HEK293 (cell line): ENCODE results near the gene HLA-DQA1.

Experiments
- CTCF ChIA-PET: fragments of 350-600 bp; formaldehyde crosslinking; extraction: SDS; loops from one replicate; lab custom pipeline; 2021; ENCODE audit warnings: antibody characterized with exemption; lab: Yijun Ruan, JAX
- POLR2A ChIA-PET: fragments of 300-600 bp; formaldehyde crosslinking; extraction: SDS; loops from one replicate; lab custom pipeline; 2020; ENCODE audit warnings: antibody characterized with exemption, inconsistent platforms; lab: Yijun Ruan, JAX
- H3K27ac ChIP-seq: fragments of 200-500 bp; sonication (Bioruptor generic); 2 replicates; pipeline ENCODE4 v1.5.1; 2014; ENCODE audit warnings: low read depth, low read length, control low read depth, inconsistent platforms; ENCODE audit errors: extremely low read depth
- H3K36me3 ChIP-seq, 2 experiments: fragments of 200-500 bp in 1 of 2; sonication (Bioruptor generic) in 1 of 2; 1 replicate in 1 of 2; 2 replicates in 1 of 2; pipeline ENCODE4 v1.5.1; 2014 to 2017; ENCODE audit warnings: inconsistent platforms in 2 of 2, low read length in 2 of 2; ENCODE audit not compliant: control insufficient read depth in 2 of 2, insufficient read depth in 1 of 2
- H3K4me1 ChIP-seq: fragments of 200-500 bp; sonication (Bioruptor generic); 2 replicates; pipeline ENCODE4 v1.5.1; 2014; ENCODE audit warnings: mild to moderate bottlenecking, low read length, inconsistent platforms; ENCODE audit not compliant: control insufficient read depth, insufficient read depth
- H3K4me3 ChIP-seq: 2 replicates; pipeline ENCODE4 v1.5.1; 2011; ENCODE audit warnings: low read depth, mild to moderate bottlenecking, control low read depth, low read length, moderate library complexity
- H3K9me3 ChIP-seq: fragments of 200-500 bp; sonication (Bioruptor generic); 2 replicates; pipeline ENCODE4 v1.5.1; 2014; ENCODE audit warnings: low read depth, low read length, inconsistent platforms; ENCODE audit not compliant: control insufficient read depth, insufficient read depth
- HOXA7 ChIP-seq: sonication (generic); formaldehyde crosslinking; IDR thresholded peaks from 2 replicates; pipeline ENCODE4 v1.8.1; 2022; ENCODE audit warnings: missing genetic modification reagents, borderline replicate concordance
- KLF10 ChIP-seq: fragments of 450-650 bp; IDR thresholded peaks from 2 replicates; pipeline ENCODE4 v1.5.1; 2018; ENCODE audit warnings: missing biosample characterization, mild to moderate bottlenecking, missing genetic modification characterization
- KLF9 ChIP-seq: fragments of 450-650 bp; formaldehyde crosslinking; IDR thresholded peaks from 2 replicates; pipeline ENCODE4 v1.5.1; 2016; ENCODE audit warnings: missing biosample characterization, missing genetic modification characterization, low read depth
- MYNN ChIP-seq: fragments of 450-650 bp; formaldehyde crosslinking; IDR thresholded peaks from 2 replicates; pipeline ENCODE4 v1.5.1; 2016; ENCODE audit warnings: missing biosample characterization, missing genetic modification characterization, borderline replicate concordance
- PRDM10 ChIP-seq: fragments of 450-650 bp; formaldehyde crosslinking; IDR thresholded peaks from 2 replicates; pipeline ENCODE4 v1.5.1; 2016; ENCODE audit warnings: missing biosample characterization, missing genetic modification characterization
- PRDM6 ChIP-seq: fragments of 450-650 bp; formaldehyde crosslinking; IDR thresholded peaks from 2 replicates; pipeline ENCODE4 v1.5.1; 2017; ENCODE audit warnings: missing biosample characterization, missing genetic modification characterization
- SP3 ChIP-seq: fragments of 450-650 bp; formaldehyde crosslinking; IDR thresholded peaks from 2 replicates; pipeline ENCODE4 v1.5.1; 2016; ENCODE audit warnings: missing biosample characterization, missing genetic modification characterization
- SP7 ChIP-seq: fragments of 450-650 bp; formaldehyde crosslinking; IDR thresholded peaks from 2 replicates; pipeline ENCODE4 v1.5.1; 2016; ENCODE audit warnings: missing biosample characterization, missing genetic modification characterization
- ZFHX2 ChIP-seq: fragments of 450-650 bp; formaldehyde crosslinking; conservative IDR thresholded peaks from 2 replicates; pipeline ENCODE4 v1.5.1; 2016; ENCODE audit warnings: missing biosample characterization, missing genetic modification characterization
- ZNF112 ChIP-seq: fragments of 450-650 bp; formaldehyde crosslinking; IDR thresholded peaks from 2 replicates; pipeline ENCODE4 v1.5.0; 2017; ENCODE audit warnings: missing biosample characterization, missing genetic modification characterization
- ZNF133 ChIP-seq: fragments of 450-650 bp; formaldehyde crosslinking; IDR thresholded peaks from 2 replicates; pipeline ENCODE4 v1.5.1; 2016; ENCODE audit warnings: missing biosample characterization, missing genetic modification characterization
- ZNF155 ChIP-seq: fragments of 450-650 bp; formaldehyde crosslinking; IDR thresholded peaks from 2 replicates; pipeline ENCODE4 v1.5.1; 2016; ENCODE audit warnings: missing biosample characterization, missing genetic modification characterization
- ZNF202 ChIP-seq: fragments of 450-650 bp; formaldehyde crosslinking; IDR thresholded peaks from 2 replicates; pipeline ENCODE4 v1.5.1; 2016; ENCODE audit warnings: missing biosample characterization, missing genetic modification characterization, borderline replicate concordance
- ZNF214 ChIP-seq: fragments of 450-650 bp; formaldehyde crosslinking; IDR thresholded peaks from 2 replicates; pipeline ENCODE4 v1.5.1; 2017; ENCODE audit warnings: missing biosample characterization, mild to moderate bottlenecking, missing genetic modification characterization, borderline replicate concordance
- ZNF366 ChIP-seq: fragments of 450-650 bp; formaldehyde crosslinking; conservative IDR thresholded peaks from 2 replicates; pipeline ENCODE4 v1.5.1; 2016; ENCODE audit warnings: missing biosample characterization, missing genetic modification characterization
- ZNF416 ChIP-seq: fragments of 450-650 bp; formaldehyde crosslinking; IDR thresholded peaks from 2 replicates; pipeline ENCODE4 v1.5.1; 2016; ENCODE audit warnings: missing biosample characterization, missing genetic modification characterization
- ZNF501 ChIP-seq: fragments of 450-650 bp; formaldehyde crosslinking; IDR thresholded peaks from 2 replicates; pipeline ENCODE4 v1.5.1; 2016; ENCODE audit warnings: missing biosample characterization, missing genetic modification characterization
- ZNF623 ChIP-seq: fragments of 450-650 bp; formaldehyde crosslinking; IDR thresholded peaks from 2 replicates; pipeline ENCODE4 v1.5.1; 2016; ENCODE audit warnings: missing biosample characterization, missing genetic modification characterization
- ZNF626 ChIP-seq: fragments of 450-650 bp; sonication (Bioruptor Pico); formaldehyde crosslinking; IDR thresholded peaks from 2 replicates; pipeline ENCODE4 v1.5.1; 2018; ENCODE audit warnings: missing biosample characterization, missing genetic modification characterization, inconsistent platforms
- ZNF701 ChIP-seq: fragments of 450-650 bp; formaldehyde crosslinking; IDR thresholded peaks from 2 replicates; pipeline ENCODE4 v1.5.1; 2016; ENCODE audit warnings: missing biosample characterization, missing genetic modification characterization
- TF ChIP-seq, protein P1 (sequence below): fragments of 450-650 bp; formaldehyde crosslinking; IDR thresholded peaks from 2 replicates; pipeline ENCODE4 v1.5.1; 2016; ENCODE audit warnings: missing biosample characterization, missing genetic modification characterization
- TF ChIP-seq, protein P2 (sequence below): fragments of 450-650 bp; formaldehyde crosslinking; IDR thresholded peaks from 2 replicates; pipeline ENCODE4 v1.5.1; 2016; ENCODE audit warnings: missing biosample characterization, missing genetic modification characterization
- TF ChIP-seq, protein P3 (sequence below): fragments of 450-650 bp; formaldehyde crosslinking; IDR thresholded peaks from 2 replicates; pipeline ENCODE4 v1.5.1; 2016; ENCODE audit warnings: missing biosample characterization, missing genetic modification characterization
- TF ChIP-seq, protein P4 (sequence below): fragments of 450-650 bp; formaldehyde crosslinking; IDR thresholded peaks from 2 replicates; pipeline ENCODE4 v1.5.1; 2016; ENCODE audit warnings: missing biosample characterization, missing genetic modification characterization, low read depth

Gene HLA-DQA1

DNA sequence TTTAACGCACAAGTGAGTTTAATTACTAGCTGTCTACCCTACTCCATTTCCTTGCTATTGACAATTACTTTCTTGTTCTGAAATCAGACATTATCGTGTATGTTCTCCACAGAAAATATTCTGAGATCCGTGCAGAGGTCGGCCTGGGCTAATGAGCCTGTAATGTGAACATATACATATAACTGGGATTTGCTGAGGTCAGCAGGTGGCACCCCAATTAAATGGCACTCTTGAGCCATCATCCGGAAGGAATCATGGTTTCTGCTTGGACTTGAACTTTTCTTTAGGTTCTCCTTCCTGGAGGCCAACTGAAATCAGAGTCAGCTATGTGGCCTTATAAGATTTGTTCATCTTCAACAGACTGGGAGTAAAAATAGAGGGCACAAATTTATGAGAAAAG is 25.6 kb downstream of the HLA-DQA1 start (continued):
- TF ChIP-seq KLF9 (no peak), HOXA7 (no peak), ZNF701 (no peak), ZNF155 (tag by site-specific recombination) (no peak)

- peaks cover 0 to 15% of the 10 kb centered on the region in 2 experiments; a peak in 1 of 3 replicates for H3K36me3 ChIP-seq
- TF ChIP-seq ZNF416 (tag by site-specific recombination) (no peak), ZNF112 (tag by site-specific recombination) (no peak), ZNF202 (tag by site-specific recombination) (no peak), ZFHX2 (tag by site-specific recombination) (no peak), ZNF133 (tag by site-specific recombination) (no peak), ZNF366 (no peak), ZNF501 (tag by site-specific recombination) (no peak), PRDM6 (tag by site-specific recombination) (no peak), ZNF626 (tag by site-specific recombination) (no peak), MYNN (tag by site-specific recombination) (no peak), PRDM10 (tag by site-specific recombination) (no peak), SP3 (no peak), SP7 (no peak), ZNF623 (tag by site-specific recombination) (no peak), KLF10 (tag by site-specific recombination) (no peak), ZNF214 (tag by site-specific recombination) (no peak)
- TF ChIP-seq, protein P1, sequence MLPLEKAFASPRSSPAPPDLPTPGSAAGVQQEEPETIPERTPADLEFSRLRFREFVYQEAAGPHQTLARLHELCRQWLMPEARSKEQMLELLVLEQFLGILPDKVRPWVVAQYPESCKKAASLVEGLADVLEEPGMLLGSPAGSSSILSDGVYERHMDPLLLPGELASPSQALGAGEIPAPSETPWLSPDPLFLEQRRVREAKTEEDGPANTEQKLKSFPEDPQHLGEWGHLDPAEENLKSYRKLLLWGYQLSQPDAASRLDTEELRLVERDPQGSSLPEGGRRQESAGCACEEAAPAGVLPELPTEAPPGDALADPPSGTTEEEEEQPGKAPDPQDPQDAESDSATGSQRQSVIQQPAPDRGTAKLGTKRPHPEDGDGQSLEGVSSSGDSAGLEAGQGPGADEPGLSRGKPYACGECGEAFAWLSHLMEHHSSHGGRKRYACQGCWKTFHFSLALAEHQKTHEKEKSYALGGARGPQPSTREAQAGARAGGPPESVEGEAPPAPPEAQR (tag by site-specific recombination) = no peak
- TF ChIP-seq, protein P2, sequence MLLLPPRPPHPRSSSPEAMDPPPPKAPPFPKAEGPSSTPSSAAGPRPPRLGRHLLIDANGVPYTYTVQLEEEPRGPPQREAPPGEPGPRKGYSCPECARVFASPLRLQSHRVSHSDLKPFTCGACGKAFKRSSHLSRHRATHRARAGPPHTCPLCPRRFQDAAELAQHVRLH (tag by site-specific recombination) = no peak
- TF ChIP-seq, protein P3, sequence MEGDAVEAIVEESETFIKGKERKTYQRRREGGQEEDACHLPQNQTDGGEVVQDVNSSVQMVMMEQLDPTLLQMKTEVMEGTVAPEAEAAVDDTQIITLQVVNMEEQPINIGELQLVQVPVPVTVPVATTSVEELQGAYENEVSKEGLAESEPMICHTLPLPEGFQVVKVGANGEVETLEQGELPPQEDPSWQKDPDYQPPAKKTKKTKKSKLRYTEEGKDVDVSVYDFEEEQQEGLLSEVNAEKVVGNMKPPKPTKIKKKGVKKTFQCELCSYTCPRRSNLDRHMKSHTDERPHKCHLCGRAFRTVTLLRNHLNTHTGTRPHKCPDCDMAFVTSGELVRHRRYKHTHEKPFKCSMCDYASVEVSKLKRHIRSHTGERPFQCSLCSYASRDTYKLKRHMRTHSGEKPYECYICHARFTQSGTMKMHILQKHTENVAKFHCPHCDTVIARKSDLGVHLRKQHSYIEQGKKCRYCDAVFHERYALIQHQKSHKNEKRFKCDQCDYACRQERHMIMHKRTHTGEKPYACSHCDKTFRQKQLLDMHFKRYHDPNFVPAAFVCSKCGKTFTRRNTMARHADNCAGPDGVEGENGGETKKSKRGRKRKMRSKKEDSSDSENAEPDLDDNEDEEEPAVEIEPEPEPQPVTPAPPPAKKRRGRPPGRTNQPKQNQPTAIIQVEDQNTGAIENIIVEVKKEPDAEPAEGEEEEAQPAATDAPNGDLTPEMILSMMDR (tag by site-specific recombination) = no peak
- TF ChIP-seq, protein P4, sequence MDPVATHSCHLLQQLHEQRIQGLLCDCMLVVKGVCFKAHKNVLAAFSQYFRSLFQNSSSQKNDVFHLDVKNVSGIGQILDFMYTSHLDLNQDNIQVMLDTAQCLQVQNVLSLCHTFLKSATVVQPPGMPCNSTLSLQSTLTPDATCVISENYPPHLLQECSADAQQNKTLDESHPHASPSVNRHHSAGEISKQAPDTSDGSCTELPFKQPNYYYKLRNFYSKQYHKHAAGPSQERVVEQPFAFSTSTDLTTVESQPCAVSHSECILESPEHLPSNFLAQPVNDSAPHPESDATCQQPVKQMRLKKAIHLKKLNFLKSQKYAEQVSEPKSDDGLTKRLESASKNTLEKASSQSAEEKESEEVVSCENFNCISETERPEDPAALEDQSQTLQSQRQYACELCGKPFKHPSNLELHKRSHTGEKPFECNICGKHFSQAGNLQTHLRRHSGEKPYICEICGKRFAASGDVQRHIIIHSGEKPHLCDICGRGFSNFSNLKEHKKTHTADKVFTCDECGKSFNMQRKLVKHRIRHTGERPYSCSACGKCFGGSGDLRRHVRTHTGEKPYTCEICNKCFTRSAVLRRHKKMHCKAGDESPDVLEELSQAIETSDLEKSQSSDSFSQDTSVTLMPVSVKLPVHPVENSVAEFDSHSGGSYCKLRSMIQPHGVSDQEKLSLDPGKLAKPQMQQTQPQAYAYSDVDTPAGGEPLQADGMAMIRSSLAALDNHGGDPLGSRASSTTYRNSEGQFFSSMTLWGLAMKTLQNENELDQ (tag by site-specific recombination) = no peak
- ChIA-PET POLR2A (no interaction called here), CTCF (interaction anchor here (0.8 to 1.9 kb wide), 3 partner anchors 28 to 42 kb away, joined by 4 to 7 read pairs (median 4); no protein-coding TSS in a partner anchor)
- no peaks in the 10 kb centered on the region for H3K9me3 ChIP-seq
- H3K4me1 ChIP-seq = peaks cover 12% of the 10 kb centered on the region
- peak overlapping the region; percentile 63 for H3K4me3 ChIP-seq
- no peak overlapping the region for H3K27ac ChIP-seq
Observed at GRCh38 chr6:32664354-32664753, 27.1 kb downstream of the HLA-DQA1 start.
